NCI-H1694 (cell line): ENCODE results near the gene SEPTIN2.
"Not testable (repeated sequence)": the region's sequence is repeated elsewhere in the genome, so short reads cannot be mapped to it uniquely, and the experiment has no call there.

Experiments used
- DNase-seq: peaks from one replicate; lab custom pipeline; 2025; lab: John Stamatoyannopoulos, UW

SEPTIN2 gene

DNA sequence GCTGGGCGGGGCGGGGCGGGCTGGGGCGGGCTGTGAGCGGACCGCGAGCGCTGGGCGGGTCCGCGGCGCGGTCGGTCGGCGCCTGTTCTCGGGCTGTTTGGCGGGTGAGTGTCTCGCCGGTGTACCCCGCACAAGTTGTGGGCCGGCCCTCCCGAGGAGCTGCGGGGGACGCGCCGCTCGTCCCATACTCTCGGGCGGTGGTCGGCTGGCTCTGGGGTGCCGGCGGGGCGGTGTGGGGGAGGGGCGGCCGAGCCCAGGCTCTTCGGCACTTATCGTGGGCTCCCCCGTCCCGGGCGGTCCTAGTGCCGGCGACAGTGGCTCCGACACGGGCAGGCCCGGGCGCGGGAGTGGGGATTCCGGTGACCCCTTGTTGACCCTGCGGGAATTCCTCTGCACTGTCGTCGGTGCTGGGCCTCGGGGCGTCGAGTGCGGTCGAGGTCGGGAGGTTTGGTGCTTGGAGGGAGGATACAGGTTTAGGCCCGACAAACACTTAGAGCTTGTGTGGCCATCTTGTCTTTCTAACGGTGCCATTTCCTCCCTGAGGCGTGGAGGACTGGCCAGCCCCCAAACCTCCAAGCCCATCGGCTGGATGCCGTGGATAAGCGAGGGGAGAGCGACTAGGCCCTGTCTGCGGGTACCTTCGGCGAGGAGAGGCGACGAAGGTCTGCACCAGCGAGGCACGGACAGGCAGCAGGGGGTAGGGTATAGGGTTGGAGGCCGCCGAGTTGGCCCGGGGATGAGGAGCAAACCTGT is at the start of gene SEPTIN2:
TSS of gene SEPTIN2 (plus strand) at position 47 of the 753 bp plus-strand sequence. CDS start 8,308 bp downstream, outside the sequence.
- no peak for DNase-seq

- no peak for DNase-seq
These were observed 48.3 kb upstream of the SEPTIN2 start for GRCh38 chr2:241267249-241268067.

- DNase-seq, result no peak
These were observed 47.4 kb upstream of the SEPTIN2 start for GRCh38 chr2:241268306-241268705.

GRCh38 chr2:241268716-241269445 is 46.8 kb upstream of the SEPTIN2 start:
- no peak for DNase-seq

GRCh38 chr2:241269707-241270520 is 45.8 kb upstream of the SEPTIN2 start:
- DNase-seq, result no peak

DNA sequence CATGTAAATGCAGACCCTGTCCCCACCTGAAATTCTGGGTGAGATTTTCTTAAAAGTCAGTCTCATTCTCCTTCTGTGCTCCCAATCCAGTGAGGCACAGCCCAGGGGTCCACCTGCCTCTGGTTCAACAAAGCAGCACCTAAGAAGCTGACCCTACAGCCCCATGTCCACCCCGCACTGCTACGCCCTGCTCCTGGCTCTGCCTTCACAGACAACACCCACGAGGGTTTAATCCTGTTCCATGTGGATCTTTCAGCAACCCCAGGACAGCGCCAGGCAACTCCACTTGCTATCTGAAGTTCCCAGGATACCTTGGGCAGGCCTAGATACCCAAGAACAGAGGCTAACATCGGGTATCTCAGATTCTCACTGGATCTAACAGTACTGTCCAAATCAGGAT is 45.2 kb upstream of the SEPTIN2 start:
- DNase-seq, result no peak

GRCh38 chr2:241271706-241272302 is 43.9 kb upstream of the SEPTIN2 start:
- no peak for DNase-seq

DNA sequence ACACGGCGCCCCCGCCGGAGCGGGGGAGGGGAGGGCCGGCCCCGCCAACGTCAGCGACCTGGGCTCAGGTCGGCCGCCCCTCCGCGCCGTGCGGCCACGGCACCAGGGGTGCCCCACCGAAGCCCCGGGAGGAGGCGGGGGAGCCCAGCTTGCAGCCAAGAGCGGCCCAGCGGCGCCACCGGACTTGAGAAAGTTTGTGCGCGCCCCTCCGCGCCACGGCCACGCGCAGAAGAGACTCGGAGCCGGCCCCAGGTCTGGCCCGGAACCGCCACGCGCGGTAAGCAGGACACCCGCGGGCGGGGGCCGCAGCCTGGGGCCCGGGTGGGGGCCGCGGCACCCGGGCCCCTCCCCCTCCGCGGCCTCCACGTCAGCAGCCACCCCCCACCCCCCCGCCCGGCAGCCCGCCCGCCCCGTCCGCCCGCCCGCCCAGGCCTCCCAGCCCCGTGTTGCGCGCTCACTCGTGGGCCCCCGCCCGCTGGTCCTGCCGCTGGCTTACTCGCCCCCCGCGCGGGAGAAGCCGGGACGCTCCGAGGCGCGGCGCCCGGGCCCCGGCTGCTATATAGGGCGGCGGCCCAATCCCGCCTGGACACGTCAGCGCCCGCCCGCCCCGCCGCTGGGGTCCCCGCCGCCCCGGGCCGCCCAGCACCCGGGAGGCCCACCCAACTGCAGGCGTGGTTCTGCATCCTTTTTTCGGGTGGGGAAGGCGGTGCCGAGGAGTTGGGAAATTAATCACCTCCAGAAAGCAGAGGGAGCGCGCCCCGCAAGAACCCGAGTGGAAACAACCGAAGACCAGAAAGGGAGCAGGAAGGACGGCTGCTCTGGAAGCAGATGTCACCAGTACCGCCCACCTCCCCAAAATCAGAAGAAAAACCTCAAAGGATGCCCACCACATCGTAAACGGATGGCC is 43.2 kb upstream of the SEPTIN2 start:
- no peak for DNase-seq

GRCh38 chr2:241273210-241274020 is 42.3 kb upstream of the SEPTIN2 start:
- no peak for DNase-seq

DNA sequence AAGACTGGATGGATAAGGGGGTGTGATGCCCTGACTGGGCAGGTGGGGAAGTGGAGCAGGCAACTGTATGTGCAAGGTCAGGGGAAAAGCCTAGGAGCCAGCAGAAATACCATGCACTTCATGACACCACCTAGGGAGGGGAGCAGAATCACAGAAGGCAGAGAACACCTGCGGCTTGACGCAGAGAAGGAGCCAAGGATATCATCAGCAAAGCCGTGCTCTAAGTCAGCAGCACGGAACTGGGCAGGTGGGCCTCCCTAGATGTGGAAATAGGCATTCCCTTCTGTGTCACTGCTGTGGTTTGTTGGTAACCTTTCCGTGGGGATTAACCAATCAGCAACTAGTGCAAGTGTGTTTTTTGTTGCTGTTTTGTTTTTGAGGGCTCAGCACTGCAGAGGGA is 41.6 kb upstream of the SEPTIN2 start:
- no peak for DNase-seq

DNA sequence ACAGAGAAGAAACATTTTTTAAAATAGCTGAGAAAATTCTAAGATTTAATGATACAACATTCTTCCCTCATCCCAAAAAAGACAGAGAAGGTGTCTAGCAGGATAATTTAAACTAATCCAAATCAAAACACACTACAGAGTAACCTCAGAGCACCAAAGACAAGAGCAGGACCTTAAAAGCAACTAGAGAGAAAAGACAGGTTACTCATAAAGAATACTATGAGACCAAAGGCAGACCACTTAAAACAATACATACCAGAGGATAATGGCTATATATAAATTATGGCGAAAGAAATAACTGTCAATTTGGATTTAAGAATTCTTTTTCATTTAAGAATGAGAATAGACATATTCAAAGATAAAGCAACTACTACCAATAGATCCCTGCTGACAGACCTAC is 40.2 kb upstream of the SEPTIN2 start:
- no peak for DNase-seq

DNA sequence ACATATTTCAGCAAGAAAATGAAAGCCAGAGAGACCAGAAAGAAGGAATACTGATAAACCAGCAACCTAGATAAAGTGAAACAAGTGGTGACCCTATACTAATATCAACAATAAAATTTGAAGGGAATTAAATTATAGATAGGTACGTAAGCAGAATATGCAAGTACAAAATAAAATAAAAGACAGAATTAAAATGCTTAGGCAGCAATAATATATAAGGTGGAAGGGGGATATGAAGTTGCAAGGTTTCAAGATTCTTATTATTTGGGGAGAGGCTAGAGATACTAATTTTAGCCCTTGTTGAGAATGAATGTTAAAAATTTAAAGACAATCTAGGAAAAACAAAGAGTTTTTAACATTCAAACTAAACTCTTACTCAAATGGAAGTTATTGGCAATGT is 39.8 kb upstream of the SEPTIN2 start:
- no peak for DNase-seq

DNA sequence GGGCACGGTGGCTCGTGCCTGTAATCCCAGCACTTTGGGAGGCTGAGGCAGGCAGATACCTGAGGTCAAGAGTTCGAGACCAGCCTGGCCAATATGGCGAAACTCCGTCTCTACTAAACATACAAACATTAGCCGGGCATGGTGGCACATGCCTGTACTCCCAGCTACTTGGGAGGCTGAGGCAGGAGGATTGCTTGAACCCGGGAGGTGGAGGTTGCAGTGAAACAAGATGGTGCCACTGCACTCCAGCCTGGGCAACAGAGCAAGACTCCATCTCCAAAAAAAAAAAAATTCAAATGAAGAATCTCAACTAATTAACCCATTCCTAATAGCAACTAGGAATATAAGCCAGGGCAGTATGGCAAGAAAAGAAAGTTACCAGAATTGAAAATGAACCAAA is 37.4 kb upstream of the SEPTIN2 start:
- DNase-seq, result not testable (repeated sequence)

DNA sequence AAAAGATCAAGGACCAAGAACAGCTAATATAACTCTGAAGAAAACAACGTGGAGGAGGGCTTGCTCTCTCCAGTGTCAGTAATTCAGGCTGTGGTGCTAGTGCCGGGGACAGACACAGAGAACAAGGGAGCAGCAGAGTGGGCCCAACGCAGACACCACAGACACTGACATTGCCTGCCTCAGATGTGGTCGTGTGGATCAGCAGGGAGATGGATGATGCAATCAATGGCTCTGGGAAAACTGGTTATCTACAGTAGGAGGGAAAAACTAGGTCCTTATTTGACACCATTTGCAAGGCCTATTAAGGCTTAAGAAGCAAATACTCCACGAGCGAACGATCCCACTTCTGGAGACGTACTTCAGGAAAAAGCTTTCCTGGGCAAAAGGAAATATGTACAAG is 36.3 kb upstream of the SEPTIN2 start:
- no peak for DNase-seq

DNA sequence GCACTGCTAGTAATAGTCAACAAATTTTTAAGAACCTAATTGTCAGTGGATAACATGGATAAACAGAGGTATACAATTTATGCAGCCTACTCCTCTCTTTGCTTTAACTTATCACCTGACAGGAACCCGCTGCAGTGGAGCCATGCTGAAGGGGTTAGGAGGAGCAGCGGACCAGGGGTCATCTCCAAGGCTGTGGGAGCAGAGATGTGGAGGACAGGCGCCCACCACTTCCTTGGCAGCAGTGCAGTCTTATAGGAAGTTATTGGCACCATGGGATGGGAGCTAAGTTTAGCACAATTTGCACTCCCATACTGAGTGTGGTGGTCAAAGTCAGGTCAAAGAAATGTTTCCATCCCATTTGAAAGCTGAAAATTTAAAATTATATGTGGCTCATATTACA is 35.9 kb upstream of the SEPTIN2 start:
- DNase-seq, result no peak

GRCh38 chr2:241280291-241280690 is 35.4 kb upstream of the SEPTIN2 start:
- no peak for DNase-seq

DNA sequence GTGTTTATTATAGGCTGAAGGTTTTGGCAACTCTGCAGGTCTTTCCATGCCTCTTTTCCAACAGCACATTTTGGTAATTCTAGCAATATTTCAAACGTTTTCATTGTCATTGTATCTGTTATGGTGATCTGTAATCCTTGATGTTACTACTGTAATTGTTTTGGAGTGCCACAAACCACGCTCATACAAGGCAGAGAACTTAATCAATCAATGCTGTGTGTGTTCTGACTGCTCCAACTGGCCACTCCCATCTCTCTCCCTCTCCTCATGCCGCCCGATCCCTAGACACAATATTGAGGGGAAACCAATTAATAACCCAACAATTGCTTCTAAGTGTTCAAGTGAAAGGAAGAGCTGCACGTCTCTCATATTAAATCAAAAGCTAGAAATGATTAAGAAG is 33.2 kb upstream of the SEPTIN2 start:
- no peak for DNase-seq

DNA sequence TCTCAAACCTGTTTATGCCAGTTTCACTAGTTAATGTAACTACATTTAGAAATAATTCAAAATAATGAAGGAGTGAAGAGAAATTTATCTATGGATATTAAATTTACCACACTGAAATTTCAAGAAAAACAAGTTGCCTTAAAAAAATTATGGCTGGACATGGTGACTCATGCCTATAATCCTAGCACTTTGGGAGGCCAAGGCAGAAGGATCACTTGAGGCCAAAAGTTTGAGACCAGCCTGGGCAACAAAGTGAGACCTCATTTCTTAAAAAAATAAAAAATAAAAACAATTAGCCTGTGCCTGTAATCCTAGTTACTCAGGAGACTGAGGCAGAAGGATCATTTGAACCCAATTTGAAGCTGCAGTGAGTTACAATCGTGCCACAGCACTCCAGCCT is 30.1 kb upstream of the SEPTIN2 start:
- no peak for DNase-seq

DNA sequence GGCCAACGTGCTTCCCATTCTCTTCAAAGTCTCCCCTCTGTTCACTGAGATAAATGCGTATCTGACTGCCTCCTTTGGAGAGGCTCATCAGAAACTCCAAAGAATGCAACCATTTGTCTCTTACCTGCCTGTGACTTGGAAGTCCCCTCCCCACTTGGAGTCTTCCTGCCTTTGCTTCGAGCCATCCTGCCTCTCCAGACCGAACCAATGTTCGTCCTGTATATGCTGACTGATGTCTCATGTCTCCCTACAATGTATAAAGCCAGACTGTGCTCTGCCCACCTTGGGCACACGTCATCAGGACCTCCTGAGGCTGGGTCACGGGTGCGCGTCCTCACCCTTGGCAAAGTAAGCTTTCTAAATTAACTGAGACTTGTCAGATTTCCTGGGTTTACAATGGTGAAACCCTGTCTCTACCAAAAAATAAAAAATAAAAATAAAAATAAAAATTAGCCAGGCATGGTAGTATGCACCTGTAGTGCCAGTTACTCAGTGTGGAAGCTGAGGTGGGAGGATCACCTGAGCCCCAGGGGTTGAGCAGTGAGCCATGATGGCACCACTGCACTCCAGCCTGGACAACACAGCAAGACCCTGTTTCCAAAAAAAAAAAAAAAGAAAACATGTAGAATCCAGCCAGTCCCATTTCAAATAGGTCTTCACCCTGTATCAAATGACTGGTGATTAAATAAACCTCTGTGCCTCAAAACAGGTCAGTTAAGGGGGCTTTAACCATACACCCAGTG is 29.2 kb upstream of the SEPTIN2 start:
- DNase-seq, result no peak
